HepG2 (cell line): ENCODE data around the gene ANKRD65. TPM values are rescaled to one million over a fixed set of nuclear protein-coding genes. Genes with fewer than 3 reads are reported as not detected.

Experiments
- ARNTL ChIP-seq: sonication (generic); formaldehyde crosslinking; IDR thresholded peaks from 2 replicates; pipeline ENCODE4 v1.4.0; 2020; ENCODE audit warnings: mild to moderate bottlenecking, missing genetic modification reagents
- DPF2 ChIP-seq: sonication (generic); formaldehyde crosslinking; IDR thresholded peaks from 2 replicates; pipeline ENCODE4 v1.4.0; 2020; ENCODE audit warnings: mild to moderate bottlenecking, low read depth, missing genetic modification reagents, borderline replicate concordance
- FIP1L1 ChIP-seq: fragments of 200-400 bp; formaldehyde crosslinking; IDR thresholded peaks from 2 replicates; pipeline ENCODE4 v1.6.1; 2018; ENCODE audit warnings: low read depth, mild to moderate bottlenecking, low read length, moderate library complexity, borderline replicate concordance; ENCODE audit not compliant: insufficient read depth
- FOXC1 ChIP-seq: sonication (generic); formaldehyde crosslinking; IDR thresholded peaks from 2 replicates; pipeline ENCODE4 v1.8.0; 2022; ENCODE audit warnings: mild to moderate bottlenecking, missing genetic modification reagents, borderline replicate concordance
- GABPB1 ChIP-seq: IDR thresholded peaks from 2 replicates; pipeline ENCODE4 v1.6.1; 2016; ENCODE audit warnings: mild to moderate bottlenecking, missing genetic modification reagents, moderate library complexity, missing compliant biosample characterization
- HMG20A ChIP-seq: IDR thresholded peaks from 2 replicates; pipeline ENCODE4 v1.6.1; 2016; ENCODE audit warnings: borderline replicate concordance
- MTA1 ChIP-seq: sonication (generic); formaldehyde crosslinking; IDR thresholded peaks from 2 replicates; pipeline ENCODE4 v1.4.0; 2020; ENCODE audit warnings: missing genetic modification reagents, mild to moderate bottlenecking, borderline replicate concordance
- MTF2 ChIP-seq: sonication (generic); formaldehyde crosslinking; IDR thresholded peaks from 2 replicates; pipeline ENCODE4 v1.5.0; 2020; ENCODE audit warnings: missing genetic modification reagents, borderline replicate concordance
- PCBP1 ChIP-seq: fragments of 200-400 bp; formaldehyde crosslinking; IDR thresholded peaks from 2 replicates; pipeline ENCODE4 v1.6.1; 2017; ENCODE audit warnings: mild to moderate bottlenecking, low read depth, low read length, borderline replicate concordance
- PRPF4 ChIP-seq: fragments of 200-400 bp; formaldehyde crosslinking; IDR thresholded peaks from 2 replicates; pipeline ENCODE4 v1.6.1; 2016; ENCODE audit warnings: low read length, low read depth; ENCODE audit not compliant: poor library complexity, severe bottlenecking
- PTBP1 ChIP-seq: fragments of 200-400 bp; formaldehyde crosslinking; IDR thresholded peaks from 2 replicates; pipeline ENCODE4 v1.6.1; 2018; ENCODE audit warnings: low read length, low read depth; ENCODE audit not compliant: poor library complexity, severe bottlenecking
- RARA ChIP-seq: IDR thresholded peaks from 2 replicates; pipeline ENCODE4 v1.6.1; 2016; ENCODE audit warnings: missing genetic modification reagents, missing compliant biosample characterization
- SMC3 ChIP-seq: IDR thresholded peaks from 2 replicates; pipeline ENCODE4 v1.6.1; 2011; ENCODE audit warnings: low read length, improper control_type of control experiment
- SUZ12 ChIP-seq: fragments of 150-350 bp; IDR thresholded peaks from 2 replicates; pipeline ENCODE4 v1.6.1; 2014; ENCODE audit warnings: low read depth, low read length
- TOPORS ChIP-seq: sonication (generic); formaldehyde crosslinking; IDR thresholded peaks from 2 replicates; pipeline ENCODE4 v1.8.0; 2023; ENCODE audit warnings: mild to moderate bottlenecking, missing genetic modification reagents
- ZBTB21 ChIP-seq: sonication (generic); formaldehyde crosslinking; IDR thresholded peaks from 2 replicates; pipeline ENCODE4 v1.4.0; 2020; ENCODE audit warnings: missing genetic modification reagents
- ZMYM3 ChIP-seq: sonication (generic); formaldehyde crosslinking; IDR thresholded peaks from 2 replicates; pipeline ENCODE4 v1.5.1; 2020; ENCODE audit warnings: mild to moderate bottlenecking, missing genetic modification reagents
- ZNF292 ChIP-seq: sonication (generic); formaldehyde crosslinking; IDR thresholded peaks from 2 replicates; pipeline ENCODE4 v1.8.1; 2022; ENCODE audit warnings: mild to moderate bottlenecking, low read depth, missing genetic modification reagents, borderline replicate concordance
- ZNF317 ChIP-seq: sonication (generic); formaldehyde crosslinking; IDR thresholded peaks from 2 replicates; pipeline ENCODE4 v1.5.0; 2020; ENCODE audit warnings: mild to moderate bottlenecking, missing genetic modification reagents
- ZNF326 ChIP-seq: sonication (generic); formaldehyde crosslinking; IDR thresholded peaks from 2 replicates; pipeline ENCODE4 v1.4.0; 2020; ENCODE audit warnings: missing genetic modification reagents, borderline replicate concordance
- ZNF562 ChIP-seq: sonication (generic); formaldehyde crosslinking; IDR thresholded peaks from 2 replicates; pipeline ENCODE4 v1.8.0; 2022; ENCODE audit warnings: missing genetic modification reagents, borderline replicate concordance
- ZNF619 ChIP-seq: sonication (generic); formaldehyde crosslinking; IDR thresholded peaks from 2 replicates; pipeline ENCODE4 v1.4.0; 2020; ENCODE audit warnings: mild to moderate bottlenecking, missing genetic modification reagents
- ZNF720 ChIP-seq: sonication (generic); formaldehyde crosslinking; IDR thresholded peaks from 2 replicates; pipeline ENCODE4 v1.4.0; 2020; ENCODE audit warnings: missing genetic modification reagents
- ZNF841 ChIP-seq: sonication (generic); formaldehyde crosslinking; IDR thresholded peaks from 2 replicates; pipeline ENCODE4 v1.8.1; 2023; ENCODE audit warnings: missing genetic modification reagents, borderline replicate concordance
- ZNF878 ChIP-seq: sonication (generic); formaldehyde crosslinking; IDR thresholded peaks from 2 replicates; pipeline ENCODE4 v1.8.1; 2023; ENCODE audit warnings: mild to moderate bottlenecking, missing genetic modification reagents, moderate library complexity
- polyA plus RNA-seq, 8 experiments: library from polyadenylated mRNA; depleted of rRNA in 3 of 8; stranded (reverse) in 7 of 8; unstranded in 1 of 8; fragments of >200 nt; fragmentation: Illumina TruSeq in 4 of 8; extraction: Trizol in 4 of 8; gene quantifications; 2 replicates each; pipeline versions ENCODE4 v1.2.1 to v1.2.3, GENCODE V29; 2011 to 2016; ENCODE audit warnings: low read depth in 4 of 8, missing spikeins in 1 of 8, mixed read lengths in 1 of 8; ENCODE audit not compliant: insufficient read depth in 1 of 8
- total RNA-seq, 5 experiments: library from RNA; depleted of rRNA; stranded (reverse); fragments of >200 nt; fragmentation: Illumina TruSeq; extraction: Trizol; gene quantifications; 2 replicates each; pipeline ENCODE4 v1.2.3, GENCODE V29; 2016; ENCODE audit warnings: low read depth in 1 of 5
- TF ChIP-seq, protein P1 (sequence below): sonication (generic); formaldehyde crosslinking; IDR thresholded peaks from 2 replicates; pipeline ENCODE4 v1.5.0; 2020; ENCODE audit warnings: missing genetic modification reagents, mild to moderate bottlenecking, borderline replicate concordance
- TF ChIP-seq, protein P2 (sequence below): IDR thresholded peaks from 2 replicates; pipeline ENCODE4 v1.6.1; 2018; ENCODE audit warnings: missing genetic modification reagents, mild to moderate bottlenecking, missing compliant biosample characterization
- TF ChIP-seq, protein P3 (sequence below): sonication (generic); formaldehyde crosslinking; IDR thresholded peaks from 2 replicates; pipeline ENCODE4 v1.8.0; 2022; ENCODE audit warnings: missing genetic modification reagents, mild to moderate bottlenecking, borderline replicate concordance

The ANKRD65 gene
- total and polyA plus RNA-seq, 2 of the 13 experiments (the other 11 are each of a cell fraction or from before 2014, with no cell fraction given), result 12.1 to 30.1 TPM

DNA sequence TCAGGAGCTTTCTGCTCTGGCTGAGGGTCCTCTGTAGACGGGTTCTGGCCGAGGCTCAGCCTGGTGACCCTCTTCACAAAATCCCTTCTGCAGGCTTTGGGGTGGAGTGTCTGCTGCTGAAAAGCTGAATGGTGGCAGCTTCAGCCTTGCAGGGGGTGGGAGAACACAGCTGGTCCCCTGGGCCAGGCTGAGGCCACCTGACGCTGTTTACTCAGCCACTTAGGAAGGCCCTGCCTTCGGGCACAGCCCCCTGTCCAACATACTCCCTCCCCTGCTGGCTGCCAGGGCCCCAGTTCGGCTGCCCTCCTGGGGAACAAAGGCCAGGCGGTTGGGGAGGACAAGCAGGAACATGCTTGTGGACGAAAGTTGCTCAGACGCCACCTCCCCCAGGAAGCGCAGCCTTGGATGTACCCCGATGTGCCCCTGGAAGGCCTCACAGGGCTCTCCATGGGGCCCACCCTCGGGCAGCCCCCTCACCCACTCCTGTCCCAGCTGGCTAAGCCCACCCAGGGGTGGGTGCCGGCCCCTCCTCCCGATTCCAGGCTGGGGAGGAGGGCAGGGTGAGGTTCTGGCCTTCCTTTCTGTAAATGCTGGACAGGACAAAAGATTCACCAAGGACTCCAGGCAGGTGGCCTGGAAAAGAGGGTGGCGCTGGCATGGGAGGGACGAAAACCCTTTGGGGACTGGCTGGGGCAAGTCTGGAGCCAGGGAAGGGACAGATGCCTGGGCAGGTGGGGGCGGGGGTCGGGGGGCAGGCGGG, at the start of gene ANKRD65 (continued):
- no peak for TF ChIP-seq FIP1L1
- peak; percentile 52 for TF ChIP-seq RARA (CRISPR knock-in tag)
- TF ChIP-seq ZNF292 (CRISPR knock-in tag), result no peak
- no peak for TF ChIP-seq ZBTB21 (CRISPR knock-in tag)
- TF ChIP-seq DPF2 (CRISPR knock-in tag), result no peak
- TF ChIP-seq ZMYM3 (CRISPR knock-in tag), result peak; percentile 47; the same call in 1 of the 2 replicates
- TF ChIP-seq MTA1 (CRISPR knock-in tag), result 0 out of 2 replicates have a peak, but pooled peaks have one; percentile 48
- no peak for TF ChIP-seq PTBP1
- no peak for TF ChIP-seq ZNF619
- no peak; the same call in 1 of the 2 replicates for TF ChIP-seq HMG20A
- TF ChIP-seq, protein P1, sequence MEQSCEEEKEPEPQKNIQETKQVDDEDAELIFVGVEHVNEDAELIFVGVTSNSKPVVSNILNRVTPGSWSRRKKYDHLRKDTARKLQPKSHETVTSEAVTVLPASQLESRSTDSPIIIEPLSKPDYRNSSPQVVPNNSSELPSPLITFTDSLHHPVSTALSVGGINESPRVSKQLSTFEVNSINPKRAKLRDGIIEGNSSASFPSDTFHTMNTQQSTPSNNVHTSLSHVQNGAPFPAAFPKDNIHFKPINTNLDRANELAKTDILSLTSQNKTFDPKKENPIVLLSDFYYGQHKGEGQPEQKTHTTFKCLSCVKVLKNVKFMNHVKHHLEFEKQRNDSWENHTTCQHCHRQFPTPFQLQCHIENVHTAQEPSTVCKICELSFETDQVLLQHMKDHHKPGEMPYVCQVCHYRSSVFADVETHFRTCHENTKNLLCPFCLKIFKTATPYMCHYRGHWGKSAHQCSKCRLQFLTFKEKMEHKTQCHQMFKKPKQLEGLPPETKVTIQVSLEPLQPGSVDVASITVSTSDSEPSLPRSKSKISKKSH (CRISPR knock-in tag), result no peak
- TF ChIP-seq PRPF4, result no peak
- no peak for TF ChIP-seq ZNF317 (CRISPR knock-in tag)
- no peak for TF ChIP-seq ZNF720
- no peak for TF ChIP-seq SMC3
- no peak for TF ChIP-seq SUZ12
- peak; percentile 74; the same call in 1 of the 2 replicates for TF ChIP-seq TOPORS (CRISPR knock-in tag)
- TF ChIP-seq ARNTL (CRISPR knock-in tag), result peak; percentile 74
- TF ChIP-seq ZNF562, result no peak
- TF ChIP-seq ZNF841, result no peak
- peak; percentile 50; the same call in 1 of the 2 replicates for TF ChIP-seq GABPB1 (CRISPR knock-in tag)
- TF ChIP-seq PCBP1, result peak; percentile 55; the same call in 1 of the 2 replicates
- no peak for TF ChIP-seq MTF2 (CRISPR knock-in tag)
- TF ChIP-seq FOXC1 (CRISPR knock-in tag), result no peak; the same call in 1 of the 2 replicates
- no peak for TF ChIP-seq ZNF878 (CRISPR knock-in tag)
- TF ChIP-seq, protein P2, sequence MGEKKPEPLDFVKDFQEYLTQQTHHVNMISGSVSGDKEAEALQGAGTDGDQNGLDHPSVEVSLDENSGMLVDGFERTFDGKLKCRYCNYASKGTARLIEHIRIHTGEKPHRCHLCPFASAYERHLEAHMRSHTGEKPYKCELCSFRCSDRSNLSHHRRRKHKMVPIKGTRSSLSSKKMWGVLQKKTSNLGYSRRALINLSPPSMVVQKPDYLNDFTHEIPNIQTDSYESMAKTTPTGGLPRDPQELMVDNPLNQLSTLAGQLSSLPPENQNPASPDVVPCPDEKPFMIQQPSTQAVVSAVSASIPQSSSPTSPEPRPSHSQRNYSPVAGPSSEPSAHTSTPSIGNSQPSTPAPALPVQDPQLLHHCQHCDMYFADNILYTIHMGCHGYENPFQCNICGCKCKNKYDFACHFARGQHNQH (CRISPR knock-in tag), result no peak
- TF ChIP-seq ZNF326 (CRISPR knock-in tag), result no peak
- TF ChIP-seq, protein P3, sequence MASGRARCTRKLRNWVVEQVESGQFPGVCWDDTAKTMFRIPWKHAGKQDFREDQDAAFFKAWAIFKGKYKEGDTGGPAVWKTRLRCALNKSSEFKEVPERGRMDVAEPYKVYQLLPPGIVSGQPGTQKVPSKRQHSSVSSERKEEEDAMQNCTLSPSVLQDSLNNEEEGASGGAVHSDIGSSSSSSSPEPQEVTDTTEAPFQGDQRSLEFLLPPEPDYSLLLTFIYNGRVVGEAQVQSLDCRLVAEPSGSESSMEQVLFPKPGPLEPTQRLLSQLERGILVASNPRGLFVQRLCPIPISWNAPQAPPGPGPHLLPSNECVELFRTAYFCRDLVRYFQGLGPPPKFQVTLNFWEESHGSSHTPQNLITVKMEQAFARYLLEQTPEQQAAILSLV (CRISPR knock-in tag), result peak; percentile 70; the same call in 1 of the 2 replicates
